Thyroid gland (tissue), 4 donors: Measurements from ENCODE around the gene CCNE1. TPM values are rescaled to one million over a fixed set of nuclear protein-coding genes. Genes with fewer than 3 reads are reported as not detected.
A peak's percentile ranks its signal among the peaks of the same experiment; 100 is the strongest.

Experiments
- DNase-seq, 2 donors: peaks; one replicate each; pipeline ENCODE4 v3.0.0-alpha.2; 2019
- H3K27ac ChIP-seq, 3 donors: fragments of 200-600 bp; sonication (generic); 1 replicate in 2 of 3; 2 replicates in 1 of 3; pipeline ENCODE4 v1.5.1; 2016 to 2019; ENCODE audit warnings: mild to moderate bottlenecking in 1 of 3, moderate library complexity in 1 of 3
- H3K27me3 ChIP-seq: fragments of 200-600 bp; sonication (generic); one replicate; pipeline ENCODE4 v1.5.1; 2019
- H3K36me3 ChIP-seq, 2 donors: fragments of 200-600 bp; sonication (generic); one replicate each; pipeline ENCODE4 v1.5.1; 2016 to 2019
- H3K4me1 ChIP-seq, 2 donors: fragments of 200-600 bp; sonication (generic); one replicate each; pipeline ENCODE4 v1.5.1; 2017 to 2019
- H3K4me3 ChIP-seq, 3 donors: fragments of 200-600 bp; sonication (generic); replicated peaks in 1 of 3; 1 replicate in 2 of 3; 2 replicates in 1 of 3; pipeline ENCODE4 v1.5.1; 2016; ENCODE audit warnings: mild to moderate bottlenecking in 1 of 3
- H3K9me3 ChIP-seq: fragments of 200-600 bp; sonication (generic); one replicate; pipeline ENCODE4 v1.5.1; 2017
- CTCF ChIP-seq, 6 experiments: fragments of 200-600 bp in 3 of 6; fragments of 450-650 bp in 3 of 6; sonication (generic) in 3 of 6; IDR thresholded peaks; one replicate each; pipeline ENCODE4 v1.5.1; 2016 to 2019; ENCODE audit warnings: antibody characterized with exemption in 6 of 6, mild to moderate bottlenecking in 2 of 6, inconsistent platforms in 1 of 6, moderate library complexity in 1 of 6
- POLR2A ChIP-seq, 2 donors: fragments of 450-650 bp; IDR thresholded peaks; one replicate each; pipeline ENCODE4 v1.6.1; 2017; ENCODE audit warnings: antibody characterized with exemption in 2 of 2, mild to moderate bottlenecking in 2 of 2, moderate library complexity in 1 of 2
- WGBS, 2 donors: methylation state at CpG; one replicate each; pipeline ENCODE4 v1.1.5; 2017; 5-methylcytosine and 5-hydroxymethylcytosine counted together
- intact Hi-C: fragments of 100-400 bp; cut with DNase I; formaldehyde crosslinking; loops from one replicate; pipeline ENCODE4 v1.15.1; 2023
- total RNA-seq, 4 donors: library from RNA; depleted of rRNA; stranded (reverse); fragments of >200 nt; gene quantifications; one replicate each; pipeline ENCODE4 v1.2.3, GENCODE V29; 2016

CCNE1 gene
- total RNA-seq, 4 donors from 2014 or later: 1.2 to 5.3 (median 3.0) TPM

- Histone ChIP-seq H3K4me1 (peaks cover 0 to 15% of the 10 kb centered on the region in 2 donors), H3K9me3 (no peaks in the 10 kb centered on the region), H3K36me3 (no peaks in the 10 kb centered on the region), H3K4me3 (no peak overlapping the region), H3K27ac (no peak overlapping the region), H3K27me3 (no peaks in the 10 kb centered on the region)
- DNase-seq: no peak
- intact Hi-C loops: loop anchor here (5.0 kb wide), 1 partner anchor 34 kb away; no protein-coding TSS in a partner anchor
- TF ChIP-seq POLR2A (IDR thresholded peaks at IDR 0.05) (no peak), CTCF (IDR thresholded peaks at IDR 0.05) (no peak)
- 82 to 97% methylated on average over 7 to 8 of the region's 8 CpGs for WGBS, 2 donors
Observed at GRCh38 chr19:29807870-29808405, 3.9 kb upstream of the CCNE1 start.

DNA sequence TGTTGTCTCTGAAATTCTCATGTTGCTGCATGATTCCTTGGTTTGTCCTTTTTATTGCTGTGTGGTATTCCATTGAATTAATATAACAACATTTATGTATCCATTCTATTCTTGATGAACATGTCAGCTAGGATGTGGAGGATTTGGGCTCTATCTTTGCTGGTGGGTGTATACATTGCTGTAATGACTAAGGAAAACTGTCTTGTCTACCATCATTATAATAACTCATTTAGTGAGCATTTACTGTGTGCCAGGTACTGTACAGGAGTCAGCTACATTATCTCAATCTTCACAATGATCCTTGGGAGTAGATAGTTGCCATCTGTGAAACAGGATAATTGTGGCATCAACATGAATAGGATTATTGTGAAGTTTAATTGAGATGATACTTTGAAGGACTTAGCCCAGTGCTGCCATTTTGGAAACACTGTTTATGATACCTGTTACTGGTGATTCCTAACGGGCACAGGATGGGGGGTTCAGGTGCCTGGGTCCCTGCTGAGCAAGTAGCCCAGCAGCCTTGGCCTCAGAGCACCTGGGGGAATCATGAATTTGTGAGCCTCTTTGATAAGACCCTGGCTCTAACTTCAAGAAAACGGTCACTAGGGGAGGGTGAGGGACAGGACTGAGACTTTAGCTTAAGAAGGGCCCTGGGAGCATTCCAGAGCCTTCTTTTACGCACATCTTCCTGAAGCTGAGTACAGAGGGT lies 1.8 kb upstream of the CCNE1 start:
- no peak for DNase-seq
- no peak overlapping the region for H3K27ac ChIP-seq
- no peaks in the 10 kb centered on the region for H3K36me3 ChIP-seq
- no peak overlapping the region for H3K4me3 ChIP-seq
- WGBS, 2 donors: 75 to 86% methylated on average over 3 of the region's 3 CpGs
- TF ChIP-seq CTCF (IDR thresholded peaks at IDR 0.05) (no peak), POLR2A (IDR thresholded peaks at IDR 0.05) (no peak)
- peaks cover 0 to 15% of the 10 kb centered on the region in 2 donors for H3K4me1 ChIP-seq
- intact Hi-C loops: loop anchor here (5.0 kb wide), 1 partner anchor 32 kb away; no protein-coding TSS in a partner anchor
- no peaks in the 10 kb centered on the region for H3K27me3 ChIP-seq
- H3K9me3 ChIP-seq: no peaks in the 10 kb centered on the region

GRCh38 chr19:29810504-29810871 lies 1.3 kb upstream of the CCNE1 start:
- intact Hi-C loops: no loop called here
- no peaks in the 10 kb centered on the region for H3K27me3 ChIP-seq
- WGBS, 2 donors: 82 to 91% methylated on average over 4 of the region's 4 CpGs
- peak overlapping the region in 1 of 3 donors; percentile 58 for H3K27ac ChIP-seq
- TF ChIP-seq POLR2A (IDR thresholded peaks at IDR 0.05): no peak
- no peak overlapping the region for H3K4me3 ChIP-seq
- DNase-seq: peak; percentile 68 to 69
- H3K9me3 ChIP-seq: no peaks in the 10 kb centered on the region
- no peaks in the 10 kb centered on the region for H3K36me3 ChIP-seq
- H3K4me1 ChIP-seq: peaks cover 0 to 11% of the 10 kb centered on the region in 2 donors

DNA sequence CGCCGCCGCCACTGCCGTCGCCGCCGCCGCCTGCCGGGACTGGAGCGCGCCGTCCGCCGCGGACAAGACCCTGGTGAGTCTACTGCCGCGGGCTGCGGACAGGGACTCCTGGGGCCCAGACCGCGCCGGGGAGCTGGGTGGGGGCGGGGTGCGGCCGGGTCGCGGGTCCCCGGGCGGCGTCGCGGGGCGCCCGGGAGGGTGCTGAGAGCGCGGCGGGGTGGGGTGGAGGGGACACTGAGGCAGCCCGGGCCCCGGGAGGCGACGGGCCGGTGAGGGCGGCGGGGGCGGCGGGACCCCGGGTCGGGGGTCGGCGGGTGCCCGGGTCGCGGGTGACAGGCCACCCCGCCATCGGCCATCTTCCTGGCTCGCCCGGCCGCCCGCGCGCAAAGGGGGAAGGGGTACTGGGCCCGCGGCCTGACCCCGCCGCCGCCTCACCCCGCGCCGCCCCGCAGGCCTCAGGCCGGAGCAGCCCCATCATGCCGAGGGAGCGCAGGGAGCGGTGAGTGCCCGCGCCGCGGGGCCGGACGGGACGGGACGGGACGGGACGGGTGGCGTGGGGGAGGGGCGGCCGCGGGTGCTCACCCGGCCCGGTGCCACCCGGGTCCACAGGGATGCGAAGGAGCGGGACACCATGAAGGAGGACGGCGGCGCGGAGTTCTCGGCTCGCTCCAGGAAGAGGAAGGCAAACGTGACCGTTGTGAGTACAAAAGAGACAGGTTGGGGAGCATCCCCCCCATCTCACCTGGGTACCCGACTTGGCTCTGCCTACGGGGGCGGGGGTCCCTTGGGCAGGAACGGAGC lies 489 bp downstream of the CCNE1 start:
- Histone ChIP-seq H3K4me3 (peak overlapping the region in 1 of 3 donors; percentile 52), H3K9me3 (no peaks in the 10 kb centered on the region), H3K36me3 (no peaks in the 10 kb centered on the region), H3K27me3 (no peaks in the 10 kb centered on the region), H3K4me1 (peaks cover 0 to 11% of the 10 kb centered on the region in 2 donors), H3K27ac (no peak overlapping the region)
- peak; percentile 14 to 20 for DNase-seq
- WGBS, 2 donors: 4 to 16% methylated on average over 4 to 6 of the region's 104 CpGs
- intact Hi-C loops: no loop called here
- TF ChIP-seq CTCF (IDR thresholded peaks at IDR 0.05): no peak
- no peak for TF ChIP-seq POLR2A (IDR thresholded peaks at IDR 0.05)

DNA sequence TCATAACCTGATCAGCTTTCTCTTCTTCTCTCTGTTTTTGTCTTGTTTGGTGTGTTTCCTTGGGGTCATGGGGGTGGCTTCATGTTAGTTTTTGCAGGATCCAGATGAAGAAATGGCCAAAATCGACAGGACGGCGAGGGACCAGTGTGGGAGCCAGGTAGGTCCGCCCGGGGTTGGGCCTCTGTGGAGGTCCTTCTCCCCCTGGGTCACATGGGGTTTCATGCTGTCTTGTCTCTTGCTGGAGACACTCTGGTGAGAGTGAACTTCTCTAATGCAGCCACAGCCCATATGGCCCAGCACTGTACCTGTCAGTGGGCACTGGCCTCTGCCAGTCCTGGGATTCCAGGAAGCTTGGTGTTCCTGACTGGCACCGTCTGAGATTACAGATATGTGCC lies 1.1 kb downstream of the CCNE1 start:
- Histone ChIP-seq H3K4me3 (peak overlapping the region in 1 of 3 donors; percentile 52), H3K4me1 (peaks cover 0 to 11% of the 10 kb centered on the region in 2 donors), H3K9me3 (no peaks in the 10 kb centered on the region), H3K27me3 (no peaks in the 10 kb centered on the region), H3K27ac (no peak overlapping the region), H3K36me3 (no peaks in the 10 kb centered on the region)
- DNase-seq: peak in 1 of 2 donors; percentile 7
- intact Hi-C loops: no loop called here
- 76 to 81% methylated on average over 6 of the region's 6 CpGs for WGBS, 2 donors
- TF ChIP-seq CTCF (IDR thresholded peaks at IDR 0.05): no peak
- no peak for TF ChIP-seq POLR2A (IDR thresholded peaks at IDR 0.05)
